ENCODE data around the gene C1orf56.
A peak's percentile ranks its signal among the peaks of the same experiment; 100 is the strongest.

C1orf56 gene

GRCh38 chr1:151006327-151007052 lies 41.1 kb upstream of the C1orf56 start, which contains the start of gene MINDY1:
Gene MINDY1, minus strand, starts transcription at chr1:151006902. Its CDS starts 4,285 bp downstream, at chr1:151002617.
- peak within 1 kb of the TSS; percentile 21; the same call in 1 of the 2 replicates for H3K27ac ChIP-seq (ENCODE audit: low read depth, low read length)
- no peaks in the 10 kb centered on the region for H4K20me1 ChIP-seq (ENCODE audit: control insufficient read depth, insufficient read depth, low read depth, low read length)
- peak within 1 kb of the TSS; percentile 90 for H3K4me2 ChIP-seq (ENCODE audit: low read length)
- peaks cover 60% of the 10 kb centered on the region for H3K4me1 ChIP-seq (ENCODE audit: control insufficient read depth, low read length)
- no peaks in the 10 kb centered on the region for H3K9me2 ChIP-seq (replicated peaks; ENCODE audit: control insufficient read depth, low read length)
- H3K36me3 ChIP-seq (ENCODE audit: control insufficient read depth, low read length): 0 out of 2 replicates have a peak, but pooled peaks cover 3% of the 10 kb centered on the region
- H3F3A ChIP-seq (ENCODE audit: control insufficient read depth, insufficient read depth): peaks cover 6% of the 10 kb centered on the region
- no peak for TF ChIP-seq EZH2phosphoT487 (IDR thresholded peaks at IDR 0.05; ENCODE audit: borderline replicate concordance, low read length)
- TF ChIP-seq, protein P1, sequence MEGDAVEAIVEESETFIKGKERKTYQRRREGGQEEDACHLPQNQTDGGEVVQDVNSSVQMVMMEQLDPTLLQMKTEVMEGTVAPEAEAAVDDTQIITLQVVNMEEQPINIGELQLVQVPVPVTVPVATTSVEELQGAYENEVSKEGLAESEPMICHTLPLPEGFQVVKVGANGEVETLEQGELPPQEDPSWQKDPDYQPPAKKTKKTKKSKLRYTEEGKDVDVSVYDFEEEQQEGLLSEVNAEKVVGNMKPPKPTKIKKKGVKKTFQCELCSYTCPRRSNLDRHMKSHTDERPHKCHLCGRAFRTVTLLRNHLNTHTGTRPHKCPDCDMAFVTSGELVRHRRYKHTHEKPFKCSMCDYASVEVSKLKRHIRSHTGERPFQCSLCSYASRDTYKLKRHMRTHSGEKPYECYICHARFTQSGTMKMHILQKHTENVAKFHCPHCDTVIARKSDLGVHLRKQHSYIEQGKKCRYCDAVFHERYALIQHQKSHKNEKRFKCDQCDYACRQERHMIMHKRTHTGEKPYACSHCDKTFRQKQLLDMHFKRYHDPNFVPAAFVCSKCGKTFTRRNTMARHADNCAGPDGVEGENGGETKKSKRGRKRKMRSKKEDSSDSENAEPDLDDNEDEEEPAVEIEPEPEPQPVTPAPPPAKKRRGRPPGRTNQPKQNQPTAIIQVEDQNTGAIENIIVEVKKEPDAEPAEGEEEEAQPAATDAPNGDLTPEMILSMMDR (IDR thresholded peaks at IDR 0.05; ENCODE audit: low read depth, low read length, poor library complexity, severe bottlenecking): no peak
- peak within 1 kb of the TSS; percentile 96 for H3K4me3 ChIP-seq (ENCODE audit: low read length)
- no peaks in the 10 kb centered on the region for H3K27me3 ChIP-seq (ENCODE audit: control insufficient read depth, low read length)
- H3K9me3 ChIP-seq (ENCODE audit: control insufficient read depth, insufficient read depth, low read length): no peaks in the 10 kb centered on the region
- H3K79me2 ChIP-seq (ENCODE audit: control insufficient read depth, low read length): peaks cover 24% of the 10 kb centered on the region

- Histone ChIP-seq H3K9me3 (ENCODE audit: control insufficient read depth, insufficient read depth, low read length) (no peaks in the 10 kb centered on the region), H3K27me3 (ENCODE audit: control insufficient read depth, low read length) (no peaks in the 10 kb centered on the region), H4K20me1 (ENCODE audit: control insufficient read depth, insufficient read depth, low read depth, low read length) (no peaks in the 10 kb centered on the region), H3K4me1 (ENCODE audit: control insufficient read depth, low read length) (peaks cover 59% of the 10 kb centered on the region), H3K36me3 (ENCODE audit: control insufficient read depth, low read length) (0 out of 2 replicates have a peak, but pooled peaks cover 3% of the 10 kb centered on the region), H3K4me2 (ENCODE audit: low read length) (peak overlapping the region; percentile 90), H3F3A (ENCODE audit: control insufficient read depth, insufficient read depth) (peaks cover 6% of the 10 kb centered on the region), H3K79me2 (ENCODE audit: control insufficient read depth, low read length) (peaks cover 24% of the 10 kb centered on the region), H3K4me3 (ENCODE audit: low read length) (peak overlapping the region; percentile 96), H3K9me2 (replicated peaks; ENCODE audit: control insufficient read depth, low read length) (no peaks in the 10 kb centered on the region), H3K27ac (ENCODE audit: low read depth, low read length) (peak overlapping the region; percentile 21; the same call in 1 of the 2 replicates)
- TF ChIP-seq, protein P1 (IDR thresholded peaks at IDR 0.05; ENCODE audit: low read depth, low read length, poor library complexity, severe bottlenecking): no peak
- TF ChIP-seq EZH2phosphoT487 (IDR thresholded peaks at IDR 0.05; ENCODE audit: borderline replicate concordance, low read length): no peak
Observed at GRCh38 chr1:151007853-151008243, 39.7 kb upstream of the C1orf56 start.

DNA sequence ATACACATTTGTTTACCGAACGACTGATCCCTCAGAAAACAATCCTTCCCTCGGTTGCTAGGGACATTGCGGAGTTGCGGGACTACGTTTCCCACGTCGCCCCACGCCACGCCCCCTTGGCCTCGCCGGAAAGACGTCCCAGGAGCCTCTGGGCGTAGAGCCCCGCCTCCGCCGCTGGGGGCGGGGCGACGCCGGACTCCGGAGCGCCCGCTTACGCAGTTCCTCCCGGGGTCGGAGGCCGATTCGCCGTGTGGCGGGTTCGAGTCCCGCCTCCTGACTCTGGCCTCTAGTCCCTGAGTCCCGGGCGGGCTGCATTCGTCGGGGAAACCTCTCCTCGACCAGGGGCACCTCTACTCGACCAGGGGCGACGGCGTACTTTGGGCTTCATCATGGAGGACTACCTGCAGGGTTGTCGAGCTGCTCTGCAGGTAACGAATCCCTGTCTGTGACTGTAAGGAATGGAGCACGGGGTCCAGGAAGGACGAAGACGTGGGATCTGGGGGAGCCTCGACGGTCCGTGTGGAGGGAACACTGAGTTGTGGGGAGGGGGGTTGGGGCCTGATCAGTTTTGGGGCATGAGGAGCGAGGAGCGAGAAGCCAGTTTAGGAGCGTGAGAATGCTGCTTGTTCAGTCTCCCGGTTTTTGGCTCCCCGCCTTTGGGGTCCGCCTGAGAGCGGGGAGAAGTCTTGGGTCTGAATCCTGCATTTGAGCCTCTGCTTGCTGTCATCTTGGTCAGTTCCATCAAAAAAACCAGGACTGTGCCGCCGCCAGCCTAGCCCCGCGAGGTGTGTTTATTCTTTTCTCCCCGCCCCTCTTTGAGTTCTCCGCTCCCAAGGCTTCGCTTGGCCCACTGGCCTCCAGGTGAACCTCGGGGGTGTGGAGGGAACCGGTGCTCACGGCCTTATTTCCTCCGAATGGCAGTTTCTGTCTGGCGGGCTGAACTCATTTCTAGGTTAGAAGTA lies 39.0 kb upstream of the C1orf56 start, which contains the start of gene PRUNE1:
TSS of gene PRUNE1 (plus strand) at position 206 of the 962 bp plus-strand sequence. CDS start at position 390, 184 bp downstream.
- peaks cover 24% of the 10 kb centered on the region for H3K79me2 ChIP-seq (ENCODE audit: control insufficient read depth, low read length)
- no peaks in the 10 kb centered on the region for H3K27me3 ChIP-seq (ENCODE audit: control insufficient read depth, low read length)
- H3K4me3 ChIP-seq (ENCODE audit: low read length): peak within 1 kb of the TSS; percentile 96
- H3K4me2 ChIP-seq (ENCODE audit: low read length): peak within 1 kb of the TSS; percentile 90
- H3F3A ChIP-seq (ENCODE audit: control insufficient read depth, insufficient read depth): peaks cover 6% of the 10 kb centered on the region
- H4K20me1 ChIP-seq (ENCODE audit: control insufficient read depth, insufficient read depth, low read depth, low read length): no peaks in the 10 kb centered on the region
- no peaks in the 10 kb centered on the region for H3K9me3 ChIP-seq (ENCODE audit: control insufficient read depth, insufficient read depth, low read length)
- H3K9me2 ChIP-seq (replicated peaks; ENCODE audit: control insufficient read depth, low read length): no peaks in the 10 kb centered on the region
- peak within 1 kb of the TSS; percentile 21; the same call in 1 of the 2 replicates for H3K27ac ChIP-seq (ENCODE audit: low read depth, low read length)
- peaks cover 52% of the 10 kb centered on the region for H3K4me1 ChIP-seq (ENCODE audit: control insufficient read depth, low read length)
- H3K36me3 ChIP-seq (ENCODE audit: control insufficient read depth, low read length): 0 out of 2 replicates have a peak, but pooled peaks cover 3% of the 10 kb centered on the region
- TF ChIP-seq, protein P1 (IDR thresholded peaks at IDR 0.05; ENCODE audit: low read depth, low read length, poor library complexity, severe bottlenecking): no peak
- TF ChIP-seq EZH2phosphoT487 (IDR thresholded peaks at IDR 0.05; ENCODE audit: borderline replicate concordance, low read length): no peak

All from DOHH2 (cell line).